T-cell (primary cell): ENCODE results near the gene POLN. TPM values are rescaled to one million over a fixed set of nuclear protein-coding genes. Genes with fewer than 3 reads are reported as not detected.

Experiments used
- ATAC-seq, 4 experiments: fragments of 200-7000 bp in 3 of 4; fragments of 150-1000 bp in 1 of 4; cut with Tn5 transposase; replicated peaks in 1 of 4; 1 replicate in 3 of 4; 2 replicates in 1 of 4; pipeline ENCODE4 v1.10.0; 2021; ENCODE audit warnings: moderate library complexity in 3 of 4, mild to moderate bottlenecking in 2 of 4, moderate number of reproducible peaks in 1 of 4
- CTCF ChIA-PET, 2 donors: fragments of 300-600 bp; sonication (Branson Sonifier 250); formaldehyde crosslinking; loops; one replicate each; lab custom pipeline; 2022; ENCODE audit warnings: antibody characterized with exemption in 2 of 2; lab: Charles Lee
- POLR2A ChIA-PET, 2 donors: fragments of 300-600 bp; sonication (Branson Sonifier 250); formaldehyde crosslinking; loops; one replicate each; lab custom pipeline; 2022; ENCODE audit warnings: antibody characterized with exemption in 2 of 2; lab: Charles Lee
- DNase-seq, 35 experiments: peaks; one replicate each; pipeline versions ENCODE4 v3.0.0 to v3.0.0-alpha.2; 2013 to 2023
- H3K27ac ChIP-seq: one replicate; pipeline ENCODE4 v1.5.1; 2013; ENCODE audit warnings: low read length
- H3K27me3 ChIP-seq, 2 experiments: replicated peaks in 1 of 2; 1 replicate in 1 of 2; 2 replicates in 1 of 2; pipeline versions ENCODE4 v1.6.1 to v1.7.0; 2013; ENCODE audit warnings: low read length in 1 of 2, mixed read lengths in 1 of 2; ENCODE audit not compliant: control insufficient read depth in 2 of 2, insufficient read depth in 2 of 2; ENCODE audit errors: extremely low read depth in 1 of 2
- H3K36me3 ChIP-seq, 2 donors: 1 replicate in 1 of 2; 2 replicates in 1 of 2; pipeline versions ENCODE4 v1.6.1 to v1.7.0; 2013; ENCODE audit warnings: low read length in 1 of 2; ENCODE audit not compliant: control insufficient read depth in 2 of 2, insufficient read depth in 1 of 2; ENCODE audit errors: extremely low read depth in 1 of 2
- H3K4me1 ChIP-seq, 2 experiments: 1 replicate in 1 of 2; 2 replicates in 1 of 2; pipeline versions ENCODE4 v1.6.1 to v1.7.0; 2013; ENCODE audit warnings: low read length in 2 of 2, mixed read lengths in 1 of 2; ENCODE audit not compliant: insufficient read depth in 2 of 2, control insufficient read depth in 1 of 2; ENCODE audit errors: extremely low read depth in 1 of 2
- H3K4me3 ChIP-seq, 2 donors: 1 replicate in 1 of 2; 2 replicates in 1 of 2; pipeline versions ENCODE4 v1.5.1 to v1.7.0; 2013; ENCODE audit warnings: mild to moderate bottlenecking in 2 of 2, low read length in 1 of 2, moderate library complexity in 1 of 2; ENCODE audit not compliant: control insufficient read depth in 1 of 2; ENCODE audit errors: extremely low read depth in 1 of 2
- H3K9me3 ChIP-seq: 2 replicates; pipeline ENCODE4 v1.7.0; 2013
- H3K27ac Mint-ChIP-seq, 2 donors: one replicate each; pipeline ENCODE4 v1.8.0; 2020 to 2021; ENCODE audit warnings: mild to moderate bottlenecking in 2 of 2, mixed read lengths in 2 of 2
- H3K27me3 Mint-ChIP-seq, 2 donors: one replicate each; pipeline ENCODE4 v1.8.0; 2021 to 2022; ENCODE audit warnings: mixed read lengths in 2 of 2
- H3K36me3 Mint-ChIP-seq: one replicate; pipeline ENCODE4 v1.8.0; 2021; ENCODE audit warnings: mixed read lengths
- H3K4me1 Mint-ChIP-seq, 3 donors: one replicate each; pipeline ENCODE4 v1.8.0; 2020 to 2022; ENCODE audit warnings: mixed read lengths in 3 of 3, mild to moderate bottlenecking in 1 of 3
- H3K4me3 Mint-ChIP-seq, 3 donors: one replicate each; pipeline ENCODE4 v1.8.0; 2020 to 2022; ENCODE audit warnings: mild to moderate bottlenecking in 3 of 3, mixed read lengths in 3 of 3, moderate library complexity in 3 of 3
- H3K9me3 Mint-ChIP-seq, 3 donors: one replicate each; pipeline ENCODE4 v1.8.0; 2020 to 2022; ENCODE audit warnings: mixed read lengths in 3 of 3
- WGBS: methylation state at CpG from one replicate; pipeline ENCODE4 v1.1.5; 2013; ENCODE audit warnings: missing lambda C conversion rate; ENCODE audit not compliant: insufficient coverage; 5-methylcytosine and 5-hydroxymethylcytosine counted together
- total RNA-seq, 35 experiments: library from RNA in 6 of 35; stranded (reverse) in 6 of 35; fragments of 120-200 nt in 1 of 35; gene quantifications; one replicate each; pipeline versions ENCODE4 v1.2.1 to v1.2.4 and lab custom pipeline; 2013 to 2026

Gene POLN
- total RNA-seq, 5 donors from 2014 or later (not counting 1 experiment from before 2014, with no cell fraction given): 2.5 to 3.7 (median 2.7) TPM

DNA sequence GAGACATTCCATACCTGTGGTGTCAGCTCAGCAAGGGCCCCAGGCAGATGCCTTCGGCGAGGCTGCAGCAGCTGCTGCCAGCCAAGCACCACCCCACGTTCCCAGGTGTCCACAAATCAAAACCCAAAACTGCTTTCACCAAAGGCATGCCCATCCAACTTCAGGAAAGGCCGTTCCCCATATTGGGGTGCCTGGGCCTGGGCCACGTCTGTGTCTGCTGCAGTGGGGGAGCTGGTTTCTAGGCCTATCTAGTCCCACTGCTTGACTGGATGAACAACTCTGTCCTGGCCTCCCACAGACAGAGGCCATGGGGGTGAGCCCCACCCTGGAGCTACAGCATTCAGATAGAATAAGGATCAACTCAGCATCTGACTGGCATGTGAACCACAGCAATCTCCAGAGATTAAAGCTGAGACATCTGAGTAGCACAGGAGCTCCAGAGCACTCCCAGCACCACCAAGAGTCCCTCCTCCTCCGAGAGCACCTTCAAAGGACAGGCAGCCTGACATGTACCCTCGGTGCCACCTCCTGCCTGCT is 145.8 kb downstream of the POLN start:
- Mint-ChIP-seq H3K27me3 (peaks cover 6 to 7% of the 10 kb centered on the region in 2 donors), H3K9me3 (peaks cover 0 to 11% (median 8%) of the 10 kb centered on the region in 3 donors), H3K36me3 (peaks cover 4% of the 10 kb centered on the region), H3K4me3 (no peak overlapping the region), H3K27ac (no peak overlapping the region), H3K4me1 (no peaks in the 10 kb centered on the region)
- ChIA-PET POLR2A (no interaction called here), CTCF (no interaction called here)
- no peaks in the 10 kb centered on the region for H3K9me3 ChIP-seq
- no peaks in the 10 kb centered on the region for H3K4me1 ChIP-seq
- H3K36me3 ChIP-seq: peaks cover 0 to 2% of the 10 kb centered on the region in 2 donors
- DNase-seq: no peak
- peaks cover 0 to 38% of the 10 kb centered on the region in 2 experiments for H3K27me3 ChIP-seq
- no peak overlapping the region for H3K4me3 ChIP-seq
- WGBS: 92% methylated on average over 2 of the region's 7 CpGs
- ATAC-seq: no peak
- H3K27ac ChIP-seq: no peak overlapping the region

DNA sequence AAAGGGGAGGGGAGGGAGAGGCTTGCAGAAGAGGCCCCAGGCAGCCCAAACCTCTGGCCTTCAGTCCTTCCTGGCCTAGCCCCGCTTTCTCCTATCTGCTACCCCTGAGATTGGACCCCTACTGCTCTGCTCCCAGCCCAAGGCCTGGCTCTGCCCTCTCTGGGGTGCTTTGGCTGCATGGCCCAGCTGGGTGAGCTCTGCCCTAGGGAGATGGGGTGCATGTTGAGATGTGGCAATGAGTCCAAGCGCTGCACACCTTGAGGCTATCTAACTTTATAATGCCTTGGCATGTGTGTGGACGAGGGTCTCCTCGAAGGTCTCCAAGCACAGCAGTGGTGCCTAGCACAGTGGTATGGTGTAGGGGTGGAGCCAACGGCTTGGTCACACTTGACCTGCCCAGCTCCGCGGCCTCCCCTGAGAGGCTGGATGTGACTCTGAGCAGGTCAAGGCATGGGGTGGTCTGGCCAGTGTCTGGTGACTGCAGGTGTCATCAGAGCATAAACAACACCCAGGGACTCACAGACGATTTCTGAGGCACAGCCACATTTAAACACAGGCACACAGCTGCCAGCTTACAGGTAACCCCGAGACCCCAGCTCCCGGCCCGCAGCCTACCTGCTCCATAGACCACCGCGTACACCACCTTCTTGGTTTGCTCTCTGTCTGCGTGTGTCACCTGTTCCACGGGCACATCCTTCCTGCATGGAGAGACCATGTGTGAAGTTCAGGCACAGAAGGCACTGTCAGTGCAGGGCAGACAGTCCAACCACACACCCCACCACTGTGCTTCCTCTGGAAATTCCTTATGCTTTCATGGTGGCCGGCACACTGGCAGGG is 146.5 kb downstream of the POLN start:
- 93% methylated on average over 12 of the region's 16 CpGs for WGBS
- Histone ChIP-seq H3K4me3 (no peak overlapping the region), H3K36me3 (peaks cover 0 to 2% of the 10 kb centered on the region in 2 donors), H3K27ac (no peak overlapping the region), H3K9me3 (no peaks in the 10 kb centered on the region), H3K27me3 (peaks cover 0 to 39% of the 10 kb centered on the region in 2 experiments), H3K4me1 (no peaks in the 10 kb centered on the region)
- Mint-ChIP-seq H3K27me3 (peaks cover 6 to 7% of the 10 kb centered on the region in 2 donors), H3K9me3 (peaks cover 0 to 10% (median 8%) of the 10 kb centered on the region in 3 donors), H3K36me3 (peaks cover 4% of the 10 kb centered on the region), H3K27ac (no peak overlapping the region), H3K4me3 (no peak overlapping the region), H3K4me1 (no peaks in the 10 kb centered on the region)
- CTCF ChIA-PET: no interaction called here
- DNase-seq (no peak), ATAC-seq (no peak)
- POLR2A ChIA-PET: no interaction called here

GRCh38 chr4:2094545-2094944 is 147.4 kb downstream of the POLN start:
- POLR2A ChIA-PET: no interaction called here
- no peaks in the 10 kb centered on the region for H3K4me1 Mint-ChIP-seq
- no peak for ATAC-seq
- no peaks in the 10 kb centered on the region for H3K9me3 ChIP-seq
- H3K4me3 ChIP-seq: no peak overlapping the region
- H3K36me3 Mint-ChIP-seq: peaks cover 4% of the 10 kb centered on the region
- CTCF ChIA-PET: no interaction called here
- peaks cover 0 to 2% of the 10 kb centered on the region in 2 donors for H3K36me3 ChIP-seq
- 89% methylated on average over 3 of the region's 4 CpGs for WGBS
- H3K4me3 Mint-ChIP-seq: no peak overlapping the region
- no peaks in the 10 kb centered on the region for H3K4me1 ChIP-seq
- peaks cover 0 to 39% of the 10 kb centered on the region in 2 experiments for H3K27me3 ChIP-seq
- DNase-seq: no peak
- peaks cover 0 to 10% (median 8%) of the 10 kb centered on the region in 3 donors for H3K9me3 Mint-ChIP-seq
- H3K27ac ChIP-seq: no peak overlapping the region
- no peak overlapping the region for H3K27ac Mint-ChIP-seq
- peaks cover 6 to 7% of the 10 kb centered on the region in 2 donors for H3K27me3 Mint-ChIP-seq

GRCh38 chr4:2093265-2093664 is 148.7 kb downstream of the POLN start:
- H3K27ac Mint-ChIP-seq: no peak overlapping the region
- Histone ChIP-seq H3K36me3 (peaks cover 0 to 2% of the 10 kb centered on the region in 2 donors), H3K27ac (no peak overlapping the region), H3K9me3 (no peaks in the 10 kb centered on the region), H3K4me3 (no peak overlapping the region), H3K4me1 (no peaks in the 10 kb centered on the region), H3K27me3 (peaks cover 0 to 39% of the 10 kb centered on the region in 2 experiments)
- ChIA-PET POLR2A (no interaction called here), CTCF (no interaction called here)
- peaks cover 6 to 7% of the 10 kb centered on the region in 2 donors for H3K27me3 Mint-ChIP-seq
- ATAC-seq (no peak), DNase-seq (no peak)
- peaks cover 0 to 10% (median 8%) of the 10 kb centered on the region in 3 donors for H3K9me3 Mint-ChIP-seq
- H3K4me3 Mint-ChIP-seq: no peak overlapping the region
- H3K36me3 Mint-ChIP-seq: peaks cover 4% of the 10 kb centered on the region
- WGBS: 80% methylated on average over 6 of the region's 6 CpGs
- H3K4me1 Mint-ChIP-seq: no peaks in the 10 kb centered on the region

GRCh38 chr4:2092669-2093053 is 149.3 kb downstream of the POLN start:
- ChIA-PET CTCF (no interaction called here), POLR2A (no interaction called here)
- Histone ChIP-seq H3K27me3 (peaks cover 0 to 39% of the 10 kb centered on the region in 2 experiments), H3K4me3 (no peak overlapping the region), H3K36me3 (peaks cover 0 to 2% of the 10 kb centered on the region in 2 donors), H3K4me1 (no peaks in the 10 kb centered on the region), H3K27ac (no peak overlapping the region), H3K9me3 (no peaks in the 10 kb centered on the region)
- no peaks in the 10 kb centered on the region for H3K4me1 Mint-ChIP-seq
- peaks cover 6 to 7% of the 10 kb centered on the region in 2 donors for H3K27me3 Mint-ChIP-seq
- no peak for ATAC-seq
- H3K36me3 Mint-ChIP-seq: peaks cover 4% of the 10 kb centered on the region
- no peak for DNase-seq
- H3K4me3 Mint-ChIP-seq: no peak overlapping the region
- H3K9me3 Mint-ChIP-seq: peaks cover 0 to 10% (median 9%) of the 10 kb centered on the region in 3 donors
- H3K27ac Mint-ChIP-seq: no peak overlapping the region
- 92% methylated on average over 5 of the region's 6 CpGs for WGBS

DNA sequence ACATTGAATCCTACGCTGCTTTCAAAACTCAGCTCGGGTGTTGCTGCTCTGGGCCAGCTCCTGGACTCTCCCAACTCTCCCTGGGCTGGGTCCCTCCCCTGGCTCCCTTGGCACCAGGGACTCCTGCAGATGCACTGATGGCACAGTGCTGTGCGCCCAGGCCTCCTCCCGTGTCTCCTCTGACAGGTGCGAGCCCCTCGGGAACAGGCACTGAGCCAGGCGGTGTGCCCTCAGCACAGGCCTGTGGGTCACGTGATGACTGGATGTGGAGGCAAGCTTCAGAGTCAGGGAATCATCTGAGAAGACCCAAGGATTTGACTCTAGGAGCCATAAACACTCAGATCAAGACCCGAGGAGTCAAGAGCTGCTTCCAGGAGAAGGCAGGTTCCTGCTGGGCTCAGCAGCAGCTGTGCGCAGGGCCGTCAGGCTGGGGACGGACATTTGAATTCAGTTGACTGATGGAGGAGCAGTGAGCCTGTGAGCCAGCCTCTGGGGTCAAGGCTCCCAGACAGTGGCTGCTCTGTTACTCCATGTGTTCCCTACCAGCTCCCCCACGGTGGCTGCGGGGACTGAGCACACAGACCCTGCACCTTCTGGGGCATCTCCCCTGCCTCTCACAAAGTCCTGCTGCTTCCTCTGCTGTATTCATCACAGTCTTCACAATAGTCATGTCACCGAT is 149.8 kb downstream of the POLN start:
- Mint-ChIP-seq H3K36me3 (peaks cover 4% of the 10 kb centered on the region), H3K4me1 (no peaks in the 10 kb centered on the region), H3K27me3 (peaks cover 6 to 7% of the 10 kb centered on the region in 2 donors), H3K27ac (no peak overlapping the region), H3K9me3 (peaks cover 0 to 12% (median 10%) of the 10 kb centered on the region in 3 donors), H3K4me3 (no peak overlapping the region)
- DNase-seq (peak in 1 of 35 experiments; percentile 2), ATAC-seq (no peak)
- Histone ChIP-seq H3K4me1 (no peaks in the 10 kb centered on the region), H3K27me3 (peaks cover 0 to 36% of the 10 kb centered on the region in 2 experiments), H3K27ac (no peak overlapping the region), H3K36me3 (peaks cover 0 to 2% of the 10 kb centered on the region in 2 donors), H3K9me3 (no peaks in the 10 kb centered on the region), H3K4me3 (no peak overlapping the region)
- POLR2A ChIA-PET: no interaction called here
- 90% methylated on average over 15 of the region's 15 CpGs for WGBS
- CTCF ChIA-PET: no interaction called here
